Activated CD8-positive, alpha-beta memory T cell treated with anti-CD3 and anti-CD28 coated beads, Interleukin-2, amount 50 U/mL, for 4 hours (primary cell): ENCODE data around the gene CREB3.

Experiments used
- DNase-seq: peaks from one replicate; pipeline ENCODE4 v3.0.0-alpha.2; 2020

The CREB3 gene

GRCh38 chr9:35728041-35728971, 4.2 kb upstream of the CREB3 start:
- no peak for DNase-seq

GRCh38 chr9:35729101-35729500, 3.4 kb upstream of the CREB3 start:
- DNase-seq = no peak

- DNase-seq = no peak
Measured at GRCh38 chr9:35729700-35730485, 2.6 kb upstream of the CREB3 start.

GRCh38 chr9:35730486-35730854, 2.0 kb upstream of the CREB3 start:
- DNase-seq = no peak

GRCh38 chr9:35731415-35732184, 866 bp upstream of the CREB3 start:
- DNase-seq = no peak

GRCh38 chr9:35732800-35733541, 505 bp downstream of the CREB3 start:
- DNase-seq = no peak

GRCh38 chr9:35734096-35734495, 1.6 kb downstream of the CREB3 start:
- no peak for DNase-seq

GRCh38 chr9:35736201-35736633, 3.8 kb downstream of the CREB3 start:
- peak; percentile 63 for DNase-seq

GRCh38 chr9:35737143-35737542, 4.7 kb downstream of the CREB3 start:
- DNase-seq = no peak

- DNase-seq = no peak
Measured at GRCh38 chr9:35738186-35738585, 5.7 kb downstream of the CREB3 start.

- no peak for DNase-seq
Measured at GRCh38 chr9:35738924-35739323, 6.5 kb downstream of the CREB3 start.

- no peak for DNase-seq
Measured at GRCh38 chr9:35740243-35740642, 7.8 kb downstream of the CREB3 start.

GRCh38 chr9:35741740-35742139, 9.3 kb downstream of the CREB3 start:
- no peak for DNase-seq

GRCh38 chr9:35743452-35743851, 11.0 kb downstream of the CREB3 start:
- no peak for DNase-seq

- DNase-seq = no peak
Measured at GRCh38 chr9:35743880-35744518, 11.5 kb downstream of the CREB3 start.

- DNase-seq = no peak
Measured at GRCh38 chr9:35745569-35745968, 13.1 kb downstream of the CREB3 start.

GRCh38 chr9:35746583-35746982, 14.1 kb downstream of the CREB3 start:
- DNase-seq = no peak

- DNase-seq = no peak
Measured at GRCh38 chr9:35748242-35748857, 15.9 kb downstream of the CREB3 start.

- peak; percentile 69 for DNase-seq
Measured at GRCh38 chr9:35748858-35749514, 16.5 kb downstream of the CREB3 start, which contains the start of the genes GBA2 and RGP1. Gene GBA2 (minus strand): TSS chr9:35749228. CDS start chr9:35748704, 524 bp downstream. Gene RGP1 (plus strand): TSS chr9:35749287. CDS start chr9:35749756, 469 bp downstream.

GRCh38 chr9:35749515-35750255, 17.2 kb downstream of the CREB3 start:
- peak; percentile 44 for DNase-seq
